GM21515 (cell line): ENCODE data around the gene MAB21L3.

Experiments used
- ATAC-seq: cut with Tn5 transposase; IDR thresholded peaks from one replicate; pipeline ENCODE4 v1.9.1; 2021; ENCODE audit not compliant: unreplicated experiment

Gene MAB21L3

DNA sequence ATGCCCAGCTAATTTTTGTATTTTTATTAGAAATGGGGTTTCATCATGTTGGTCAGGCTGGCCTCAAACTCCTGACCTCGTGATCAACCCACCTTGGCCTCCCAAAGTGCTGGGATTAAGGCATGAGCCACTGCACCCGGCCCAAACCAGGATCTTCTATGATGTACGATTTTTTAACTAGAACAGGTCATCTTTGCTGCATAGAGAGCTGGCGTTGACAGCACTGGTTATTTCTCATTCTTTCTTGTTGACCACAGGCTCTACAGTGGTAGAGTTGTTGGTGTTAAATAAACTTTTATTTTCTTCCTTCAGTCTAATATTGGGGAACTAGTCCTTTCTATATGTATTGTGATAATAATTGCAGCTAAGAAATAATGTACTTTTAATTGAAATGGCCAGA, 3.8 kb upstream of the MAB21L3 start:
- ATAC-seq = no peak

DNA sequence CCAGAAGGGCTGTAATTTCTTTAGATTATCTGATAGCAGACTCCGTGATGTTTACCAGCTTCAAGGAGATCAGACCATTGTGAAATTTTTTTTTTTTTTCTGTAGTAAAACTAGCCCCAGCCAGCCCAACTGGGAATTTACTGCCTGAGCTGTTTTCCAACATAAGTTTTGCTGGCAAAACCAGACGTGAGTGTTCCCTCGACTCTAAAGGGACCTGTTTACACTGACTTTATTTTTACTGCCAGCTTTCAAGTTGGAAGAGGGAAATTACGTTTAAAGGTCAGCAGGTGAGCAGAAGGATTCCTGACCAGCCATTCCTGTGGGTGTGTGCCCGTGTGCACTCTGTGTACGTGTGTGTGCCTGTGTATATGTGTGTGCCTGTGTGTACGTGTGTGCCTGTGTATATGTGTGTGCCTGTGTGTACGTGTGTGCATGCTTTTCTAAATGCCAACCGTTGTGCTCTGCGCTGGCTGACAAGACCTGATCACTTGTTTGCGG, 374 bp downstream of the MAB21L3 start:
- no peak for ATAC-seq

DNA sequence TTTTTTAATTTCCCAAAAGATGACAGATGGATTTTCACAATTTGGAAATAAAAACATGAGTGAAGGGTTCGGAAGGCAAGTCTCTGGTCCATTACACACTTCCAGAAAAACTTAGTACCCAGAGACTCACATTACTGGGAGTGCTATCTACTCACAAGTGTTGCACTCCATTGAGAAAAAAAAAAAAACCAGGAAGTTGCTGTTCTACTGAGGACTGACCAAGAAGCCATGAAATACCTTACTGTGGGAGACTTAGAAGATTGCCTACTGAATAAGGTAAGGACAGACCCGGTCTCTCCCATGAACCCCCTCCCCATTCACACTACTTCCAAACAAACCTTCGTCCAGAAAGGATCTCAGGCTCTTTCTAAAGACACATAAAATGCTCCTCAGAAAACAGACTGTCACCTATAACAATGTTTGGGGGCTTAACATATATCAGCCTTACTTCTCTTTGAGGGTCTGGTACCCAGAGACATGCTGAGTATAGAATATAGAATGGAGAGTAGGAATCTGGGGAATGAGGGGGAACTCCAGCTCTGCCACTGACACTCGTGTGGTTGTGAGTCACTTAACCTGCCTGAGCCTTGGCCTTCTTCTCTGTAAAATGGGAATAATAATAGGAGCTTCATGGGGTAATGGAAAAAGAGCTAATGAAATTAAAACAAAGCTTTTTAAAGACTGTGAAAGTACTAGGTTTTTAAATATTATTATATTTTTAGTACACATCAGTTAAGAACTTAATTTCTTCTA, 1.4 kb downstream of the MAB21L3 start:
- no peak for ATAC-seq

DNA sequence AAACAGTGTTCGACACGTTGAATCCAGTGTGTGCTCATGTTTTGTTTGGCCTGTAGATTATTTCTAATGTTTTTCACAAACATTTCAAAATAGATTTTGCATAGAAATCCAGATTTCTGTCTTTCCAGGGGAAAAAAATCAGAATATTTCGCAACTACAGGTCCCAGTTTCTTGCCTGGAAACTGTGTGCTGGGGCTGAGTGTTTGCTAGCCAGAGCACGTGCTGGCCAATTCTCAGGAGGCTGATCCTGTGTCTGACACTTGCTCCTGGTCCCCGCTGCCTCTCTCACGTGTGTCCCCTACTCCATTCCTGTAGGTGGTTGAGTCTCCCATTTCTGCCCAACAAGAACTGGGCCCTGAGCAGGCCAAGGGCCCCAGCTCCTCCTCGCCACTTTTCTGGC, 2.4 kb downstream of the MAB21L3 start:
- no peak for ATAC-seq

DNA sequence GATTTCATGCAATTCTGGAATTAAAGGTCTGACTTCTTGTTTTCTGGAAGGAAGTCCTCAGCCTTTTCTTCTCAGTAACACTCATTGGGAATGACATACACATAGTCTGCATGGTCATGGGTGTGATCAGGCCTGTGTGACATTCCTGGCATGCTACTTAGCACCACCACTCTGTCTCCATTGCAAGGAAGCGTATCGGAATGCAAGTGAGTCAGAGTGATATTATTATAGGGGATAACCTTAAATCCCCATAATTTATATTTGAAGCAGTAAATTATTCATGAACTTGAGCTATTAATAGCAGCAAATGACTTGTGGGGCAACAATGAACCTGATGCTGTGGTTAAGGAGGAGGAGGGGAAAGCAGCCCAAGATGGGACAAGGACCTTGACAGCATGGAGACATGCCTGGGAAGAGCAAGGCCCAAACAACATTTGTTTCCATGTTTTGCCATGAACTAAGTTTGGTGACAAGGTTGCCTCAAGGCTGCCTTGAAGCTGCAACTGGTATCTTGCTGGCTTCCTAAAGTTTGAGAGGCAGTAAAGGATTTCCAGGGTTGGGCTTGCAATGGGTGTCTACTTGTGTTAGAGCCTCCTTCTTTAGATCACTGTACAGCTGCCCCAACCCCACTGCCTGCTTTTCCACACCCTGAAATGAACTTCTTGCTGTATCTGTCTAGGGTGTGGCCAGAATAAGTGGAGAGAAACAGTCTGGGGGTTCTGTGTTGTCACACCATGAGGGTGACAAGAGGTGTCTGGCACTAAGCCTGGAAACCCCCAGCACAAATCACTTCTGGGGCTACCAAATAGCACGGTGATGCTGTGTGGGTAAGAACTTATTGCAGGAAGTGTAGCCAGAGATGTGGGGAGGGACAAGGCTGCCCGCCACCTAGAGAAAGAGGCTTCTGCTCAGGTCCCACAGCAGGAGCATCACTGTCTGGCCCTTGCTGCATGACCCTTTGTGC, 4.6 kb downstream of the MAB21L3 start:
- no peak for ATAC-seq

DNA sequence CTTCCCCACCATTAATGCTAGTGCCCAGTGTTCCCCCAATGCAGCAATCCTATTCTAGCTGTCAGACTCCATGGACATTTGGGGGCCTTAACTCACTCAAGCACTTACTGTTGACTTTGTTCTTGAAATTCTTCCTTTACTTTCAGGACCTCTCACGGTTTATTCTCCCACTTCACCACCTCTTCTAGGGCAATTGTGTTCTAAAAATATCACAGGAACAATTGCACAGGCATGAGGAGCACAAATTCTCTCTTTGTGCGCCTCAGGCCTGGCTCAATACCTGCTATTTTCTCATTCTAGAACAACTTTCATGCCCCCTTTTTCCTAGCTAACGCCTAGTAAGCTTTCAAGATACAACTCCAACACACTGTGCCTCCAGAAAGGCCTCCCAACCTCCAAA, 7.3 kb downstream of the MAB21L3 start:
- no peak for ATAC-seq

DNA sequence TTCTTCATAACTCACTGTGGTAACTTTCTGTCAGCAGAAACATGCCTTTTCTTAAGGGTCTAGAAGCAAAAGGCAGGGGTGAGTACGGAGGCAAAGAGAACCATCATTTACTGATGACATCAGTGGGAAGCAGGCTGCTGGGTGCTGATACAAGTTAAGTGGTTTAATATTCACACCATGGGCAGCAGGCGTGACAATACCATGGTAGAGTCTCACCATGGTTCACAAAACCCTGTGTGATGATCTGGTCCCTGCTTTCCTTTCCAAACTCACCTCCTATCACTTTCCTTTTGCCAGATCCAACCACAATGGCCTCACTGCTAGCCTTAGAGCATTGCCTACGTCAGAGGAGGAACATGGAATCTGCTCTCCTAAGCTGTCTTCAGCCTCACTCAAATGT, 8.7 kb downstream of the MAB21L3 start:
- ATAC-seq = no peak

DNA sequence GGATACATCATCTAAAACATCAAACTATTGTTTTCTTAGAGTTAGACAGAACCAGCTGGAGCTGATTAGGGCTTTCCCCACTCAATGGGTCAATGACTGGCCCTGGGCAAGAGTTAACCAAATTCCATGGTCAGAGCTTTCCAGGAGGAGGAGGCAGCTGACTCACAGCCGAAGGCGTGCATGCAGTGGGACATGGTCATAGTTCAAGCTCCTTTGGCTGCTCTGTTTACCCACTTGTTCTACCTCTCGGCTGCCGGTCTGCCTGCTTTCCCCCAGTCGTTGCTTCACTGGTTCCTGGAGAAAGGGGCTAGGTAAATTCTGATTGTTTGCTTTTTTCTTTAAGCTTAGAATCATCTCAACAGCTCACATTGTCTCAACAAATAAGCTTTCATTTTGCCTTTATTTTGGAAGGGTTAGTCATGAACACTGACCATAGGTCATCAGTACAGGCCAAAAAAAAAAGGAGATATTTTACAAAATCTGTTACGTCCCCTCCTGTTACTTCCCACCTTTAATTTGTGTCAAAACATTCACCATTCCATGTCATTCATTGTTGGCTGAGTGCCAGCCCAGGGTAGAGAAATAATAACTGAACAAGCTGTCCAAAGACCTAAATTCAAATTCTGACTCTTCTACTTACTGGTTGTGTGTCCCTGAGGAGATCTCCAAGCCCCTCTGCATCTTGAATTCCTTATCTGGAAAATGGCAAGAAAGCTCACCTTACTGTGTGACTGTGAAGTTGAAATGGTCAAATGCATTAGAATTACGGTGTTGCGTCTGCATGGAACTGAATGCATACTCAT, 12.0 kb downstream of the MAB21L3 start:
- no peak for ATAC-seq

DNA sequence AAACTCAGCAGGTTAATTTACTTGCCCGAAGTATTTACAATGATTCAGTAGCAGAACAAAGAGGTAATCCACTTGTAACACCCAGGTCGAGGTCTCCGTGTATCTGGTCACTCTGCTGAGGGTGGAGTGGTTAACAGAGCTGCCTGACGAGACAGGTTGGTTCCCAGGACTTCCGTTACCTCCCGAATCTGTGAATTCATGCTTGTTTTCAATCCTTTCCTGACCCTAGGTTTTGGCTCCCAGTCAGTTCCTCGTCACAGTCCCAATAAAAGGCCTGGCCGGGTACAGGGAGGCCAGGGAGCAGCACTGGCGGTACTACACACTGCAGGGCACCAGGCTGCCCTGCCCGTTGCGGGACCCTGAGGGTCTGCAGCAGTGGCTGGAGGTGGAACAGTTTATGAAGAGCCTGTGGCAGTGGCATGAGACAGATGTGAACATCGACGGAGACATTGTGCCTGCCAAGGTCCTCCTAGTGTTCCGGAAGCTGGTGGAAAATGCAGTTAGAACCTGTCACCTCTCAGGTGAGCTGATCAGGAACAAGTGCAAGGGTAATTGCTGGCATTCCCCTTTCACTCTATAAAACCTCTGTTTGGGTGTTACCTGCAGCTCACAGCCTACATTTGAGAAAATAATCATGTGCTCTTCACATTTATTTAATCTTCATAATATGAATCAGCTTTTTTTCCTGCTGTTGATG, 12.8 kb downstream of the MAB21L3 start:
- ATAC-seq = no peak

DNA sequence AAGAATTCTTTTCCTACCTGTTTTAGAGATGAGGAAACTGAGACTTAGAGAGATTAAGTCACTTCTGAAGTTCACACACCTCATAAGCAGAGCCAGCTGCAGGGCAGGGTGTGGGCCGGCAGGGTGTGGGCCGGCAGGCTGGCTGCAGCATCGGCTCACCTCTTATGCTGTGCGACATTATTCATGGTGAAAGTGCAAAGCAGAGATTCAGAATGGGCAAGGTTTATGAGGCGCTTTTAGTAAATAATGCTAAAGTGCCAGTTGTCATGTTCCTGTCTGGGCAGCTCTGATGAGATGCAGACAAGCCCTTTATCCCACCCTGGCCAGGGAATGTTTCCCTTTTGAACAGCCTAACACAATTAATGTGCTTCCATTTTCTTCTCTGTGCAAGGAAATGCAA, 14.6 kb downstream of the MAB21L3 start:
- ATAC-seq = no peak

DNA sequence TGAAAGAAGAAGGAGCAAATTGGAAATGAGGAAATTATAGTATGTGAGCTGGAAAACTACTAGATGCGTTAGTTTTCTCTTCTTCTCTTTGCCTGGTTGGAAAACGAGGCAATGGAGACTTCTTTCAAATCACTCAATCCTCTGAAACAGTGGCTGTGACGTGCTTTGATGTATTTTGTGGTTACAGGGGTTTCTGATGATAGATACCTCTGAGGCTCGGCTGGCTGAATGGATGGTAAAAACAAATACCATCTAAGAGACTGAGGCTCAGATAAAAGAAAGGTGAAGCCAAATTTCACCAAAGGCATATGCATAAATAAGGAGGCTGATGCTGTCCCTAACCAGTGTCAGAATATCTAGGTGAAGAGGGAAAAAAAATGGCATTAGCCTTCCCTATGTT, 15.1 kb downstream of the MAB21L3 start:
- ATAC-seq = no peak

DNA sequence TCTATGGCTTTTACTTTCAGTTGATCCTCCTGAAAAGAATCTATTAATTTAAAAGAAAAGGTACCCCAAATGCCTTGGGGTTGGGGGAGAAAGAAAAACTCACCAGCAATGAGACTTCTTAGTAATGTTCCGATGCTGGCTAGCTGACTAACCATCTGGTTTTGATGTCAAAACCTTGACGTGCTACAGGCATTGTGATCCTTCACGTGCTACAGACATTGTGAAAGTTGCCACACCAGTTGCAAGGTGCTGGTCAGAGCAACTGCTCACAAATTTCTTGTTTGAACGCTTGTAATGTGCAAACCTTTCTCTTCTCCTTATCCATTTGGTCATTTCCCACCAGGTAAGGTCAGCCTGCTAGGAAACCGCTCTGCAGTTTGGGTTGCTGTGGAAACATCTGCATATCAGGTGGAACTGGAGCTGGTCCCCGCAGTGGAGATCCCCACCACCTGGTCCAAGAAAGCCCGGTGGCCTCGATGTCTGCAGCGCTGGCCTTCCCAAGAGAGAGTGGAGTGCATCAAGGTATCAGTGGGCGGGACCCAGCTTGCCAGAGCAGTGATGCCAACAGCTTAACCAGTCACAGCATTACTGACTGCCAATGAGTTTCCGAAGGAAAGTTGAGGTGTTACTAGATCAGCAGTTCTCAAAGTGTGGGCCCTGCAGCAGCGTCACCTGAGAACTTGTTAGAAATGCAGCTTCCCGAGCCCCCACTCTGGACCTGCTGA, 16.1 kb downstream of the MAB21L3 start:
- ATAC-seq = no peak

DNA sequence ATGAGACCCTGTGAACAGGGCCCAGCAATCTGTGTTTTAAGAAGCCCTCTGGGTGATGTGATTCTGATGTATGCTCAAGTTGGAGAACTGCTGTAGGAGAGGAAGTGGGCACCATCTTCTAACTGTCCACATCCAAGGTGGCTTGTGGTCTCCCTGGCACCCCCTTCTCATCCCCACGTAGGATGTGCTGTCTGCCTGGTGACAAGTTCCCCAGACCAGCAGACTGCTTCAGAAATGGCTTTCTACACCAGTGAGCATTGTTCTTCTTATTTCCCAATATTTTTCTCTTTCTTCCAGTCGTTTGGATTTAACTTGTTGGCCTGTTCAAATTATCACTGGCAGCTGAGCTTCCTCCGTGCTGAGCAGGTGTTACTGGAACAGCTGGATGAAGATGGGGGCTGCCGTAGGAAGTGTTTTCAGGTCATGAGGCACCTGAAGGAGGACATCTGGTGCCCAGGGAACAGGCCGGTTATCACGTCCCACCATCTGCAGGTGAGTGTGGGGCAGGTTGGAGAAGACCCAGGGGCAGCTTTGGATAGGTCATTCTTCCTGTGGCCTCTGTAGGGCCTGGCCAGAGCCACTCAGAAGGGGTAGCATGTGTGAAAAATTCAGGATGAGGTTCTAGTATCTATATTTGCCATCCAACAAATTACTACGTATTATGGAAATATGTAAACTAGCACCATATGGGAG, 16.8 kb downstream of the MAB21L3 start:
- no peak for ATAC-seq

DNA sequence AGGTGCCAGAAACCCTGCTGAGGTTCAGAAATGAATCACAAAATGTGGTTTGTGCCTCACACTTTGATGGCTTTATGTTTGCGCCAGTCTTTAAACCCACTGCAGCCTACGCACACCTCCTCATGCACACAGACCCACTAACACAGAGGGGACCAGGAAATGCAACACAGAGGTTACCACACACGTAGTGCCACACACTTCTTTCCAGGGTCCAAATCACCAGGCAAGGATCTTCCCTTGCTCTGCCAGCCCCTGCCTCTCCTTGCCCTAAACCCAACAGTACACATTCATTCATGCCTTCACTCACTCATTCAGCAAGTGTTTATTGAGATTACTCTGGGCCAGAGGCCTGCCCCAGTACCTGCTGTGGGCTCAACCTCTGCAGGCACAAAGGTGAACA, 17.5 kb downstream of the MAB21L3 start:
- ATAC-seq = no peak

DNA sequence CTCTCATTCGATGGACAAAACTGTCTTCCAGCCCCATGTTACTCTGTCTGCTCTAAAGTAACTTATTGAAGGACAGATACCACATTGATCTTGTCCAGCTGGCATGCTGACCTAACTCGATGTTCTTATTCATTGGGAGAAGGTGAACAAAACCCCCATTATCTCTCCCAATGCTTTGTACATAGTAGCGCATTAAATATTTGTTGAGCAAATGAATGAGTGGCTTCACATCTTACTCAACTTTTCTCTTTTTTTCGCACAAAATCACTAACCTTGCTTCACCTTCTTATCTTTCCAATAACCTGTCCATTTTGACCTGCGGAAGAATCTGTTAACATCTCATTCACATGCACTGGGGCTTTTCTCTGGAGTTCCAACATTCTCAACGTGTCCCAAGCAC, 18.3 kb downstream of the MAB21L3 start:
- ATAC-seq = no peak

DNA sequence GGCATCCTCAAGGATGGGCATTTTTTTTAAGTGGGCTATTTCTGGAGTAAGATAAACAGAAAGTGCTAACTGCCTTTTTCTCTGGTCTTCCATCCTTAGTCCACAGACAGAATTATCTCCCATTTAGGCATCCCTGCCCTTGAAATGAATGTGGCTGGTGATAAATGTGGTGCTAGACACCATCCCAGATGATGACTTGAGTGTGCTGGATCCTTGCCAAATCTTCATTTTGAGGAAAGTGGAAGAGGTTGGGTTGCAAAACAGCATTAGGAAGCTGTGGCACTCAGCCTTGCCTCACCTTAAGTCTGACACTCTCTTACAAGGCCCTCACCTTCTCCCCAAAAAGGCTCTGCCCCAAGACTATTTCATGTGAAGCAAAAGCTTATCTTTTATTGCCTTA, 19.2 kb downstream of the MAB21L3 start:
- no peak for ATAC-seq

DNA sequence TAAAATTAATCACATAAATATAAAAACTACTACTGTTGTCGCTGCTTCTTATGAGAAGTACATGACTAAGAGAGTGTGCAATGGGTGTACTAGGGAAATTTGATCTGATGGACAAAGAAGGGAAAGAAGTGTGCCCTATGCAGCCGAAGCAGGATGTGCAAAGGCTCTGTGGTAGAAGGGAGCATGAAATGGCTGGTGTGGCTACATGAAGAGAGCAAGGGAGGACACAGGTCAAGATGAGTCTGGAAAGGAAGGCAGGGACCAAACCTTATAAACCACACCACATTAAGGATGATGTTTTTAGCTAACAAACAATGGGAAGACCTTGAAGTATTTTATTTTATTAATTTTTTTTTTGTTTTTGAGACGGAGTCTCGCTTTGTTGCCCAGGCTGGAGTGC, 20.0 kb downstream of the MAB21L3 start:
- no peak for ATAC-seq

DNA sequence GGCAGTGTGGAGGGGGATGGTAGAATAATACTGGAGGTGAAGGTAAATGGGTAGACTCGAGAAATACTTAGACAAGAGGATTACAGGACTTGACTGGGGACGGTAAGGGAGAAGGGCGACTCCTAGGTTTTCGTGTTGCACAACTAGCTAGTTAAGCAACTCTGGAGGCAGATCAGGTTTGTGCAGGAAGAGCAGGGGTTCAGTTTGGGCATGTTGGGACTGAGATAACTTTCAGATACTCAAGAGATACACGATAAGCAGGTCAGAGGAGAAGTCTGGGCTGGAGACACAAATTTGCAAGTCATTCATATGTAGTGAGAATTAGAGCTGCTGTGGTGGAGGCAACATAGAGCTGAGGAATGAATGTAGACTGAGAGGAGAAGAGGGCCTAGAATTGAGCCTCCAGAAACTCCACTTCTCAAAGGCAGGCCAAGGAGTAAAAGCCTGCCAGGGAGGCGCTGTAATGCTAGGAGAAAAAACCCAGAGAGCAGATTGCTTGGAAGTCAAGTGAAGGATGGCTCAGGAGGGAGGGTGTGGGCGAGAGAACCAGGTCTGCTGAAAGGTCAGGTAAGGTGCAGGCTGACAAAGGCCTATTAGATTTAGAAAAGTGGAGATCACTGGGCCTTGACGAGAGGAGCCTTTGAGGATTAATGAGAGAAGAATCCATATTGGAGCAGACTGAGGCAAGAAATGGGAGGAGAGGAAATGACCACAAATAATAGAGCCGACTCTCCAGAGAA, 20.8 kb downstream of the MAB21L3 start:
- ATAC-seq = no peak
